ENCODE results near the gene ENTPD6. TPM values are rescaled to one million over a fixed set of nuclear protein-coding genes. Genes with fewer than 3 reads are reported as not detected.
"Not testable (repeated sequence)": the region's sequence is repeated elsewhere in the genome, so short reads cannot be mapped to it uniquely, and the experiment has no call there.

ENTPD6 gene
- total RNA-seq, 3 donors from 2014 or later: 45.8 to 77.6 (median 71.1) TPM

DNA sequence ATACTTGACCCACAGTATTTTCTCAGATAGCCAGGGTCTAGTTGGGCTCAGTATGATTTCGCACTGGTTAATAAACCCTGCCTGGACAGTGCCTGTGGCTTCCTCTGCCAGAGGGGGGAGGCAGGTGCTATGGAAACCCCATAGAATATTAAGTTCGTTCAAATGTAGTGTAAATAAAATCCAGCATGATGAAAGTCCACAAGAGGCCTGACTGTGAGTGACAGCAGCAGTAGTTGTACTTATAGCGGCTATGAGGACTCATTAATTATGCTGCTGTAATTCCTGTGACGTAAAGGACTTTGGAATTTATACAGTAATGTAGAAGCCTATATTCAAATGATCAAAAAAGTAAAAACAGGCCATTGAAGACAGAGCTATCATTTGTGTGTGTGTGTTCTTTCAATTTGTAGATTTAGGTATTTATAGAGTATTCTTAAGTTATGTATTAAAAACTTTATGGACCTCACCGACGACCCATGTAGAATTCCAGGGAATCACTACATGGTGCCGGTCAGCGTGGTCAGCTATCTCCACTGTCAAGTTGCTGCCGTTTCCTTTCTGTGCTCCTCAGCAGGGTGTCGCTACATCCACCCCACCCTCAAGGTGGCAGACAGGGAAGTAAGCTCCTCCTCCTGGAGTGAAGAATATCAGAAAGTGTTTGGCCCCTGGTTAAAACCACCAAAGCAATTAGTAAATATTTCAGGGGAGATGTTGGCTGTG is 62.4 kb downstream of the ENTPD6 start:
- TF ChIP-seq POLR2A (IDR thresholded peaks at IDR 0.05): no peak
- TF ChIP-seq, protein P1, sequence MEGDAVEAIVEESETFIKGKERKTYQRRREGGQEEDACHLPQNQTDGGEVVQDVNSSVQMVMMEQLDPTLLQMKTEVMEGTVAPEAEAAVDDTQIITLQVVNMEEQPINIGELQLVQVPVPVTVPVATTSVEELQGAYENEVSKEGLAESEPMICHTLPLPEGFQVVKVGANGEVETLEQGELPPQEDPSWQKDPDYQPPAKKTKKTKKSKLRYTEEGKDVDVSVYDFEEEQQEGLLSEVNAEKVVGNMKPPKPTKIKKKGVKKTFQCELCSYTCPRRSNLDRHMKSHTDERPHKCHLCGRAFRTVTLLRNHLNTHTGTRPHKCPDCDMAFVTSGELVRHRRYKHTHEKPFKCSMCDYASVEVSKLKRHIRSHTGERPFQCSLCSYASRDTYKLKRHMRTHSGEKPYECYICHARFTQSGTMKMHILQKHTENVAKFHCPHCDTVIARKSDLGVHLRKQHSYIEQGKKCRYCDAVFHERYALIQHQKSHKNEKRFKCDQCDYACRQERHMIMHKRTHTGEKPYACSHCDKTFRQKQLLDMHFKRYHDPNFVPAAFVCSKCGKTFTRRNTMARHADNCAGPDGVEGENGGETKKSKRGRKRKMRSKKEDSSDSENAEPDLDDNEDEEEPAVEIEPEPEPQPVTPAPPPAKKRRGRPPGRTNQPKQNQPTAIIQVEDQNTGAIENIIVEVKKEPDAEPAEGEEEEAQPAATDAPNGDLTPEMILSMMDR (IDR thresholded peaks at IDR 0.05): no peak
- TF ChIP-seq POLR2AphosphoS5 (IDR thresholded peaks at IDR 0.05): no peak
- H3K27ac ChIP-seq: peak overlapping the region in 1 of 2 donors; percentile 9
- no peaks in the 10 kb centered on the region for H3K9me3 ChIP-seq
- no peaks in the 10 kb centered on the region for H3K4me1 ChIP-seq
- H3K4me3 ChIP-seq: peak overlapping the region in 1 of 3 donors; percentile 5
- no peaks in the 10 kb centered on the region for H3K36me3 ChIP-seq
- DNase-seq (ENCODE audit: low spot score in 2 of 2): peak in 1 of 2 donors; percentile 10
- intact Hi-C loops (cut with DNase I; ENCODE audit: low total_unique reads): no loop called here
- H3K27me3 ChIP-seq: no peaks in the 10 kb centered on the region

DNA sequence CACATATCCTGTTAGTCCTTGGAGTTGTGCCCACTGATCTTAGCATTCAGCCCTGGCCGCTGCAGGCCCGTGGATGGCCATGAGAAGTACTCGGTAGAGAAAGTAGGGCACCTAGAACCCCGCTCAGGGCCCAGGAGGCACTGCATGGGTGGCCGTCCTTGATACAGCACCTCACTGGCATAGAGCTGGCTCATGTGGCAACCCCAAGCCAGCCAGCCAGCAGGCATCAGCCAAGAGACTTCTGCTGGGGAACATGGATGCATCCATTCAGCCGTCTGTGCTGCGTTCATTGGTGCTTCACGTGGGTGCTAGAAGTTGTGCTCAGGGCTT is 62.9 kb downstream of the ENTPD6 start:
- TF ChIP-seq, protein P1 (IDR thresholded peaks at IDR 0.05): no peak
- TF ChIP-seq POLR2A (IDR thresholded peaks at IDR 0.05): no peak
- TF ChIP-seq POLR2AphosphoS5 (IDR thresholded peaks at IDR 0.05): no peak
- intact Hi-C loops (cut with DNase I; ENCODE audit: low total_unique reads): no loop called here
- no peaks in the 10 kb centered on the region for H3K36me3 ChIP-seq
- DNase-seq (ENCODE audit: low spot score in 2 of 2): peak in 1 of 2 donors; percentile 16
- H3K27ac ChIP-seq: peak overlapping the region in 1 of 2 donors; percentile 9
- no peaks in the 10 kb centered on the region for H3K9me3 ChIP-seq
- no peaks in the 10 kb centered on the region for H3K27me3 ChIP-seq
- peak overlapping the region in 1 of 3 donors; percentile 5 for H3K4me3 ChIP-seq
- no peaks in the 10 kb centered on the region for H3K4me1 ChIP-seq

- H3K36me3 ChIP-seq: no peaks in the 10 kb centered on the region
- no peak overlapping the region for H3K27ac ChIP-seq
- intact Hi-C loops (cut with DNase I; ENCODE audit: low total_unique reads): no loop called here
- no peaks in the 10 kb centered on the region for H3K27me3 ChIP-seq
- H3K4me3 ChIP-seq: no peak overlapping the region
- H3K4me1 ChIP-seq: no peaks in the 10 kb centered on the region
- DNase-seq (ENCODE audit: low spot score in 2 of 2): no peak
- no peaks in the 10 kb centered on the region for H3K9me3 ChIP-seq
- TF ChIP-seq, protein P1 (IDR thresholded peaks at IDR 0.05): no peak
- TF ChIP-seq POLR2AphosphoS5 (IDR thresholded peaks at IDR 0.05): no peak
- TF ChIP-seq POLR2A (IDR thresholded peaks at IDR 0.05): no peak
Observed at GRCh38 chr20:25258828-25259227, 63.3 kb downstream of the ENTPD6 start.

DNA sequence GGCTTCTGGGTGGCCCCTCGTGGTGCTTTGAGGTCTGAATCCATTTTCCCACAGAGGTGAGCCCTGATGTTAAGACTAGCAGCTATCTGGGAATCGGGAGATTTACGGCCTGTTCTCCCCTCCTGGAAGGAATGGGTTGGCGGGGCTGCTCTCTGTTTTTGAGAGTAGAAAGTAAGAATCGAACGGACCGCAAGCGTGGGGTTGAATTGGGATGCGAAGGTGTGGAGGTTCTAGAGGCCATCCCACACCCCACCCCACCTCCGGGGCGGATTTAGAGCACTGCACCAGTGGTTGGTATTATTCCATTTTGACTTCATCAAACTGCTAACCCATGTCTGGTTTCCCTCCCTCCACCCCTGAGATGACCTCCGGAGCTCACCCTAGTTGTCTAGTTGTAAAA is 63.8 kb downstream of the ENTPD6 start:
- TF ChIP-seq POLR2A (IDR thresholded peaks at IDR 0.05) (no peak), POLR2AphosphoS5 (IDR thresholded peaks at IDR 0.05) (no peak)
- TF ChIP-seq, protein P1 (IDR thresholded peaks at IDR 0.05): no peak
- intact Hi-C loops (cut with DNase I; ENCODE audit: low total_unique reads): no loop called here
- Histone ChIP-seq H3K4me3 (no peak overlapping the region), H3K4me1 (no peaks in the 10 kb centered on the region), H3K27me3 (no peaks in the 10 kb centered on the region), H3K36me3 (no peaks in the 10 kb centered on the region), H3K27ac (no peak overlapping the region), H3K9me3 (no peaks in the 10 kb centered on the region)
- DNase-seq (ENCODE audit: low spot score in 2 of 2): no peak

GRCh38 chr20:25259788-25260254 is 64.3 kb downstream of the ENTPD6 start:
- H3K27me3 ChIP-seq: no peaks in the 10 kb centered on the region
- no peak overlapping the region for H3K4me3 ChIP-seq
- no peaks in the 10 kb centered on the region for H3K36me3 ChIP-seq
- H3K9me3 ChIP-seq: no peaks in the 10 kb centered on the region
- DNase-seq (ENCODE audit: low spot score in 2 of 2): no peak
- H3K4me1 ChIP-seq: no peaks in the 10 kb centered on the region
- intact Hi-C loops (cut with DNase I; ENCODE audit: low total_unique reads): no loop called here
- no peak overlapping the region for H3K27ac ChIP-seq
- TF ChIP-seq, protein P1 (IDR thresholded peaks at IDR 0.05): no peak
- TF ChIP-seq POLR2A (IDR thresholded peaks at IDR 0.05): no peak
- no peak for TF ChIP-seq POLR2AphosphoS5 (IDR thresholded peaks at IDR 0.05)

GRCh38 chr20:25260770-25261437 is 65.4 kb downstream of the ENTPD6 start:
- H3K36me3 ChIP-seq; H3K27me3 ChIP-seq; intact Hi-C loops (cut with DNase I; ENCODE audit: low total_unique reads); H3K27ac ChIP-seq; H3K4me1 ChIP-seq; H3K9me3 ChIP-seq; H3K4me3 ChIP-seq: not testable (repeated sequence)
- peak in 1 of 2 donors; percentile 12 for DNase-seq (ENCODE audit: low spot score in 2 of 2)

Data from breast epithelium (tissue), 4 donors.